Activated CD8-positive, alpha-beta memory T cell treated with anti-CD3 and anti-CD28 coated beads, Interleukin-2, amount 50 U/mL, for 48 hours (primary cell): Measurements from ENCODE around the gene F13A1.
"Not testable (repeated sequence)": the region's sequence is repeated elsewhere in the genome, so short reads cannot be mapped to it uniquely, and the experiment has no call there.

ENCODE experiments used
- DNase-seq: peaks from one replicate; pipeline ENCODE4 v3.0.0-alpha.2; 2020

Gene F13A1

DNA sequence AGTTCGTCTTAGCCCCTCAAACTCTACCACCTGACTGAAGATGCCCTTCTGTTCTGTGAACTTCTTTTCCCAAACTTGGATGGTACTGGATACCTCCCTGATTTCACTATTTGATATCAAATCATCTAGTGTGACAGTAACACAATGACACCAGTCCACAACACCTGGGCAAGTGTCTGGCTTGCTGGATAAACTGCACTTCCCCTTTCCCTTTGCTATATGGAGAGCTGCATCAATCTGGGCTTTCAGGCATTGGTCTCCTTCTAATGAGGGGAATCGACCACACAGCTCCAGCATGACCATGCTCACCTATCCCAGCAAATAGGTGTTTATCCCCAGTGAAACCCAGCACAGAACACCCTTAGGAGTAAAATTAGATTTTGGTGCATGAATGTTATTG is 3.1 kb downstream of the F13A1 start:
- DNase-seq = no peak

DNA sequence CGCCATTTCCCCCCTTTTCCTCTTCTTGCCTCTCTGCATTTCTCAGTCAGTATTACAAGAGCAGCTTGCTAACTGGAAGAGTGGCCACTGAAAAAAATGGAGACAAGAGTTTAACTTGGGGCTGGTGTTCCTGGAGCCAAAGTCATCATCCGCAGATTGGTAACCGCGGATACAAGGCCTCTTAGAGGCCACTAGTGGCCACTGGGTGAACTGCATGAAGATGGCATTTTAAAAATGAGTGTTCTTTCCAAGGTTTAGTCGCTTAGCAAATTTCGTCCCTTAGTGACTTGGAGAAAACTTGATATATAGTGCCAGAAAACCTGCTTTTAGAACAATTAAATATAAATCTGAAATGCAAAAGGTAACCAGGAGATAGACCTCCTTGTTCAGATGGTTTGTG is 4.8 kb downstream of the F13A1 start:
- no peak for DNase-seq

DNA sequence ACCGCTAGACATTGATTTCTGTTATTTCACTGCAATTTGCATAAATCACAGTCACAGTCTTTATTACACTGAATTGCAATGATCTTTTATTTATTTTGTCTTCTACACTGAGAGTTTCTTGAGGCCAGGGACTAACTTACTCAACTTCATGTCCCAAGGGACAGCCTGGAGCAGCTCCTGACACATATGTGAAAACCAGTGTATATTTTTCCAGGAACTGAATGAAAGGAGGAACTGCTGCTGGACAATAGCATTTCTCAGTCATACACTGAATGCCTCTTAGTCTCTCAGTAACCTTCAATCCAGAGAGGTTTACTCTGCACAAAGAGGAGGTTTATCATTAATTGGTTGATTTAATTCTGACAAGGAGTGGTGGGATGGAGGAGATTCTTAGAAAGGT is 5.9 kb downstream of the F13A1 start:
- no peak for DNase-seq

DNA sequence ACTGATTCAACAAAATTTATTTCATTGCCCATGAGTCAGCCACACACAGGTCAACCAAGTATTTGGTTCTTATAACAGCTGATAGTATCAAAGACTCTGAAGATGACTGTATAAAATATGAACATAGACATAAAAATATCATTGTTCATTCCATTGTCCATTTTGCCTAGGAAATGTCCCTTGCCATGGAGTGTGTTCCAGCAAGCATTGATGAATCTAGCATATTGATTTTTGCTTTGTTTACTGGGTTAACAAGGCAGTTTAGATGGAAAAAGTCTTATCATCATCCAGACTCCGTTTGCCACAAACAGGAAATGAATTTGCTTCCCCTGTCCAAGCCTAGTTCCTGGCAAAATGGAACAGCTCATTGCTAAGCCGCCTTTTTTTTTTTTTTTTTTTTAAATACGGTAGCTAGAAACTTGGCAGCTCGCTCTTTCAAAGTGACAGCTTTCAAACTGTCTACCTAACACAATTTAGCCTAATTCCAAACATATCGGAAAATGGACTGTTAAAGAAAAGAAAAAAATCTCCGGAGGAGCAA is 7.5 kb downstream of the F13A1 start:
- DNase-seq = no peak

DNA sequence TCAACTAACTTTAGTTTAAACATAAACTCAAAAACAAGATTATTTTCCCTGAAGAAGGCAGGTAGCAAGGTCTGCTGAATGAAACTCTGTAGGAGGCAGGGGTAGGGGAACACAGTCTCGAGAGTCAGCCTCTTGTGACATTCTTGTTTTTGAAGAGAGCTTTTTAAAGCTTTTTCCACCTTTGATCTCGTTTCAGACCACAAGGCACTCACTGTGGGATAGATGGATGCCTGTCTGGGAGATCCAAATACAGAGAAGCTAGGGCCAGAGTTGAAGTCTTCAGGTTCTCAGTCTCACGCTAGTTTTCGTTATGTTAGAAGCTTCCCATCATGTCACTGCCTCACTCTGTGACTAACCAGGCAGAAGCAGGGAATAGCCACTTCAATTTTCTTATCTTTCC is 14.9 kb downstream of the F13A1 start:
- no peak for DNase-seq

DNA sequence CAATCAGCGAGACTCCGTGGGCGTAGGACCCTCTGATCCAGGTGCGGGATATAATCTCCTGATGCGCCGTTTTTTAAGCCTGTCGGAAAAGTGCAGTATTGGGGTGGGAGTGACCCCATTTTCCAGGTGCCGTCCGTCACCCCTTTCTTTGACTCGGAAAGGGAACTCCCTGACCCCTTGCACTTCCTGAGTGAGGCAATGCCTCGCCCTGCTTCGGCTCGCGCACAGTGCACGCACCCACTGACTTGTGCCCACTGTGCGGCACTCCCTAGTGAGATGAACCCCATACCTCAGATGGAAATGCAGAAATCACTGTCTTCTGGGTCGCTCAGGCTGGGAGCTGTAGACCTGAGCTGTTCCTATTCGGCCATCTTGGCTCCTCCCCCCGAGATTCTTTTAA is 20.1 kb downstream of the F13A1 start:
- not testable (repeated sequence) for DNase-seq

DNA sequence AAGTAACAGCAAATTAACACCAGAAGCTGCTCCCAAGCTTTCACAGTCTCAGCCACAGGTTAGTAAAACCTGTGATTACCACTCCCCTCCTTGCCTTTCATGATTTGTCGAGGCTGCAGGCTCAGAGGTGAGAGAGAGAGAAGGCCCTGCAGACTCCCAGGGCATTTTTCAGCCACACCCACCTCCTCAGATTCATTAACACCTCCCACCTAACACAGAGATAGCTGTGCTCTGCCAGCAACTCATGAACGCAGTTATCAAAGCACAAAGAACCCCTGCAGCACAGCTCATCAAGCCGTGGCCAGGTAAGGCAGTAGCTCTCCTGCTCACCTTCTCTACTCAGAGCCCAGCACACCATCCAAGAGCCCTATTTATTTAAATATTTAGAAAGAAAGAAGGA is 27.1 kb downstream of the F13A1 start:
- no peak for DNase-seq

DNA sequence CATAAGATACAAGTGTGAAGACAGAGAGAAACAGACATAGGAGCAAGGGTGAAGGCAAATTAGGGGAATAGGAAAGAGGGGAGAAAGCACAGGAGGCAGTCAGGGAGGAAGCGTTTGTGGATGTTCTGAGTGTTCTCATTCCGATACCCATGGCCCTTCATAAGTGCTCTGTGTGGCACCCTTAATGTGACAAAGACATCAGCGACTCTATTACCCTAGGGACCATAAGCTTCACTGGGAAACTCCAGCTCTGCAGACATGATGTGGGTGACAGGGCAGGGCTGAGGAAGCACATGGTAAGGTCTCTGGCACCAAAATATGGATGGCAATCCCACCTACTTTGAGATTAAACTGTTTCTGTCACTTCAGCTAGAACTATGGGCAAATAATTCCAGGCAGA is 33.0 kb downstream of the F13A1 start:
- DNase-seq = no peak

DNA sequence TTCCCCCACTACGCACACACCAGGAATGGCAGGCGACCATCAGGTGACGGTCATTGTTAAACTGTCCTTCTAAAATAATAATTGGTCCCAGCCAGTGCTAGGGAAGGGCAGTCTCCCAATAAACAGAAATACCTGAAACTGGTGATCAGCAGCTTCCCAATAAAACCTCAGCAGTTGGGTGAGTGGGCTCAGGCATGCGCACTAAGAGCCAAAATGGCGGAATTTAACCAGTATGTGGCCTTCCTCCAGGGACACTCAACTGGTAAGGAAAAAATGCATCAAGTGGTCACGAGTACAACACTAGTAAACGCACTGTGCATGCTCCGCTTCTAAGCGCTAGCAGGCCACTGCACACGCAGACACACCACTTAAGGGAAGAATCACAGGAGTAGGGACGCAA is 34.8 kb downstream of the F13A1 start:
- DNase-seq = no peak

DNA sequence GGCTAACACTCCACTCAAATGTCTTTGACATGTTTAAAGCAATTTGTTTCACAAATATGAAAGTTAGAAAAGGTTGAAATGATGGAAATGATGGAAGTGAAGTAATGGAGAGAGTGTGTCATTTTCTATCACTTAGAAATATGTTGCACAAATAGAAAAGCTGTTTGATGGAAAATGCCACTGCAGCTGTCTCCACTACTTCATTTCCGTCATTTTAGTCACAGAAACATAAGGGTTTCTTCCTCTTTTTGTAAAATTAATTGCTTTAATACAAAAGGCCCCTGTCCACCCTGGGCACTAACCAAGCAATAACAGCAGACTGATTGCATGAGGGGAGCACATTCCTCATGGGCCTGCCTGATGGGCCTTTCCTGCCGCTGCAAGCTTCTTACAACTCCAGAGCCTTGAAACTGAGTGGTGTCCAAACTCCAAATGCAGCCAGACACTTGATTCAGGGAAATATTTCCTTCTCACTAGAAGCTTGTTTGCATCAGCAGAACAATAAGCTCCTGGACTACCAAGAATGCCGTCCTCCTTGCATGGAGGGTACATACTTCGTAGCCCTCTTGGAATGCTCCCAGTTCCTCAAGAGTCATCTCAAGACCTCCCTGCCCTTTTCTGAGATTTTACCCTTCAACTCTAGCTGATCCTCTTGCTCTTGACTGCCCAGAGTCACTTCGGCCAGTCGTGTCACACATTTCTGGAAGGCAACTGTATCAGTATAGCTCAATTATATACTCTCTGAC is 36.1 kb downstream of the F13A1 start:
- no peak for DNase-seq

DNA sequence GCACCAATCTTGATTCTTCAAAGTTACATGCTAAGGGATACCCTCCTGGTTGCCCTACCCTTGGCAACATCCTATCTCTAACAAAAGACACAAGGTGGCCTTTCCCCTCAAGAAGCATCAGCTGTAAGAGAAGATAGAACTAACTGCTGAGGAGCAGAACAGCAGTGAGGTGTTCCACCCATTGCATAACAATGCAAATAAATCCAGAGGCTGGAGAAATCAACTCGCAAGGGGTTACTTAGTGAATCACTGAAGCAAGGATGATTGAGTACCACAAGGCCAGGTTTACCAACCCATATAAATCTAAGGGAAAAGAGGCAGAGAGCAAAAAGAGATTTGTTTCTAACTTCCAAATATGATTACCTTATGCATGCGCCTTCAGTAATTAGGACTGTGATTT is 36.7 kb downstream of the F13A1 start:
- DNase-seq = no peak

DNA sequence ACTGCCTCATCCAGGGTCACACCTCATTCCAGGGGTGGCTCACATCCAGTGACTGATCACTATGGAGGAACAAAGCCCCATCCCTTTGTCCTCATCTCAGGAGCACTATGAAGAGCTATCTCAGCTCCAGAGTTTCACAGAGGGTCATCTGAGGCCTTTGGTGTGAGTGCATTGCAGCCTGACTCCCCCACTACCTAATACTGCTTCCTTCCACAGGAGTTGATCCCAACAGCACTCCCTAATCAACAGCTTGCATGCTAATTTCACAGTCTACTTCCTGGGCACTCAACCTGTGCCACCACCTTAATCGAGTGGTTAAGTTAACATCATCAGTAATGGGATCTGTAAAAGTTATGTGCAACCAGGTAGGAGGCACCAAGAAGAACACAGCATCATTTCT is 37.7 kb downstream of the F13A1 start:
- DNase-seq = no peak

DNA sequence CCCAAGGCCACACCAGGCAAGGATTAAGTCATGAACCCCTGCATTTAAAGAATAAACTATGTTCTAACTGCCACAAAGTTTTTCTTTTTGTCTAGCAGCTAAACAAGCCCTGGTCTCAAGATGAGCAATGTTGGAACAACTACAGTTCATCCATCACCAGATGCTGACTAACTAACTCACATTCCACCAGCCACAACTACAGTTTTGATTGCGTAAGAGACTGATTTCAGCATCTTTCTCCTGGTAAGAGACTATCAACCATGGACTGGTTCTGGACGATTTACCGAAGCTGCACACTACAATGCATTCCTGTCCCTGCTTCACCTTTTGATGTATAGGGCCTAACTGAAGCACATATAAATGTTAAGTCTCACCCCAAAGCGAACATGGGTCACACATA is 43.0 kb downstream of the F13A1 start:
- no peak for DNase-seq

DNA sequence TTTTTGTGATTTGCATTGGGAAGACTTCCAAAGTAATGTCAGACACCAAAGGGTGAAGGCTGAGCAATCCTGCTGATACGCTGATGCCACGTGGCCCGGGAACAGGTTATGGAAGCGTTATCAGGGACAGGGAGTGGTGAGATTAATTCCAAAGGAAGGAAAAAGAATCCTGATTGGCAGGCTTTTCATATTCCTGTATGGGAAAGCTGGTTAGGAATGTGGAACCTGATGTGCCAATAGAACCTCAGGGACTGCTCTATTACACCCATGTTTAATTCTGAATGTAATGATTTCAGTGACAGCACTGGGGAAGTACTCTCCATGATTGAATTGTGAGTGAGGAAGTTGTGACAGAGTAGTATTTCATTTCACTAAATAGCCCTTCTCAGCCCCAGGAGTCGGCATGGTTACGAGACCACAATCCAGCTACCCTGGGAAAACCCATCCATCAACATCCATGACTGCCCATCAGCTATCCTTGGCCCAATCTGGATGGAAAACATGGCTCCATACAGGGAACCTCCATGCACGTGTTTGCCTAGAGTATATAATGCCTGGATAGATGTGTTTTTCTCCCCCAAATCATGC is 49.4 kb downstream of the F13A1 start:
- DNase-seq = no peak

DNA sequence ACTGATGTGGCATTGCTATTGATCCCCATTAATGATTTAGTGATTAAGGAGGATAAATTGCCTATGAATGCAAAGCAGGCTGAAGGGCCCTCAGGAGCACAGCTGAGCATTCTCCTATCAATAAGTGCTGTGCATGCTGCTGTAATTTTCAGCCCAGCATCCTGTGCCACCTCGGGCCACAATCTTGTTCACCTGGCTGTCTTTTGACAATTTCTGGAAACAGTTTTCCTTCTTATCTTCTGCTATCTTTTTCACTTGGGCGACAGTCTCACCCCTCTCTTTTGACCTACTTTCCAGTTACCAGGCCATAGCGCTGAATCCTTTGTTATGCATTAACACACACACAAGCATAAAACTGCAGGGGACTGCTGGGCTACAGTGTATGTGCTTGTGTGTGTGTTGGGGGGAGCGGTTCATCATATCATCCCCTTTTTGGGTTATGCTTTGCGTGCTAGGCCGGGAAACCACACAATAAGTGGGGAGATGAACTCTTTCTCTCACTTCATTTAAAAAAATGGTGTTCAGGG is 60.2 kb downstream of the F13A1 start:
- DNase-seq = no peak

DNA sequence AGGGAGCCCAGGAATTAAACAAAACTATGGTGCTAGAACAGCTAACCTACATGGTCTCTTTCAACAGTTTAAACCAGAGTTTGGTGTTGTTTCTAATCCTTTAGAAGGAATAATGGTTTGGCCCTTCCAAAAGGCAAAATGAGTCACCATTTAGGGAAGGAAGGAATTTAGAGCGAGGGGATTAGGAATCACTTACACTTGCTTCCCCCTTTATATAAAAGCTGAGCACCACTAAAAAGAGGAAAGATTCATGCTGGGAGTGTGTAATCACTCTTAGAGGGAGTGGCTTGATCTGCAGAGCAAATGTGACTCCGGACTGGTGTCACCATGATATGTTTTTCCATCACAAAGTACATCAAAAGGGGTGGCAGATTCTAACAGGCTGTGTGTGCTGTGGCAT is 63.6 kb downstream of the F13A1 start:
- no peak for DNase-seq

DNA sequence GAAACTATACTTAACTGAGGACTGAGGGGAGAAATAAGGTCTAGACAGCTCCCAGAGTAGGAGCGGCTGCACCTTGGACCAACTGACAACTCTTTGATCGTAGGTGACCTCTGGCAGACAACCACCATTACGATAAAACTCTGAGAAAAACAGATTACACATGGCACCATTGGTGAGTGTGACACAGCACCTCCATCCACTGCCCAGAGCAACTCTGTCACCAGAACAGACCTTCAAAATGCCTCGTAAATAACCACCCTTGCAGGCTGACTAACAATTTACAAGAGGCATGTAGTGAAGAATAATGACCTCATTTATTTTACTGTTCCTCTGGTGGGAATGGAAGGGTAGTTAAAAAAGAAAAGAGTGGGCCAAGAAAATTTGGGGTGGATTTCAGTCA is 64.2 kb downstream of the F13A1 start:
- no peak for DNase-seq

DNA sequence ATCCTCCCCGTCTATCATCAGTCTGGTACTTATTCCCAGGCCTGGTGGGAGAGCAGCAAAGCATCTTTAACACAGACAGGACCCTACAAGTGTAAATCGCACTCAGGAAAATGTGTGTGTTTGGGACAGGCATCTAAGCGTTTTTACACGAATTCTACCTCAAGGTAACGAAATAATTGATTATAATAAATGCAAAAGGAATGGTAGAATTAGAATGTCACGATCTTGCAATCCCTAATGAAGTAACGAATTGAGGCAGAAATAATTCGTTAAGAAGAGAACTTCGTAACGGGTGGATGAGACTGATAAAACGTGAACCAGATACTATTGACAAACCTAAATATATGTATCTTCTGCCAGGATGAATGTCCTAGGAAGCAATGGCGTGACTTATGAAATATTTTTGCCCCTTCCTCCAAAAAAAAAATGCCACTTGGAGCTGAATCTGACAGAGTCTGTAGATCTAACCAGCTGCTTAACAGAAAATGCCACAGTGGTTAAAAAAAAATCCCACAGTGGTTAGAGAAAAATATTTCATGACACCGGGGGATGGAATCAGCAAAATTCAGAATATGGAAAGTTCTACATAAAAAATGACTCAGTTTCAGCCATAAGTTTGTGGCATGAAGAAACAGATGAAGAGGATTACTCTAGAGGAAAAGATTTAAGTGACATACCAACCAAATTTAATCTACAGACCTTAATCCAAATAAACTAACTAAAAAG is 68.7 kb downstream of the F13A1 start:
- no peak for DNase-seq

DNA sequence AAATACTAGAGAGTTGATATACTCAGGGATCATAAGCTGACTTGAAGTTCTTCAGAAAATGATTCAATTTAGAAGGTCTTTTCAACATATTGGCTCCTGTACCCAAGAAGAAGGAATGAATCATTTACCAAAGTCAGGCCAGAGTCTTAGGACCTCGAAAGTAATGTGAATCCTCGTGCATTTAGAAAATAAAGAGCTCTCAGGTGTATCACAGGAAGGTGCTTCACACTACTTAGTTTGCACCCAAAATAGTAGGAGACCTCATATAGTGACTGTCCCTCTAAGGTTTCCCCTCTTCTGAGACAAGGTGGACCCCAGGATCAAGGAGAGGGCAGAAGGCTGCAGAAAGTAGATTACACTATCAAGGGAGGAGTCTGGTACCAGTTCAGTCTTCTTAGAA is 71.8 kb downstream of the F13A1 start:
- DNase-seq = no peak

DNA sequence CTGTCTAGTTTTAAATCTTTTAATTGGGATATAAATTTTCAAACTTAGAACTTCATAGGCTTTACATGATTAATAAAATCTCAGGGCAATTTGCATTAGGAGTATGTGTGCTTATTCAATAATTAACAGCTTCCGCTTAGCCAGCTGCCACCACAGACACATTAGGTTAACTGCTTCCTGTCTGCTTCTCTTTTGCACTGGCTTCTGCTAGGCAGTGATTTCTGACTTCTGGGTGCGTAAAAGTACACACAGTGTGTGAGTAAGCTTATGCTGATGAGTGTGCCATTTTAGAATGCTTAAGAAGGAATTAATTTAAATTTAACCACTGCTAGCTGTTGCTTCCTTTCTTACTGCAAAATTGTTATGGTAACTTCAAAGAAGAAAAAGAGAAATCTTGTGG is 73.9 kb downstream of the F13A1 start:
- no peak for DNase-seq

DNA sequence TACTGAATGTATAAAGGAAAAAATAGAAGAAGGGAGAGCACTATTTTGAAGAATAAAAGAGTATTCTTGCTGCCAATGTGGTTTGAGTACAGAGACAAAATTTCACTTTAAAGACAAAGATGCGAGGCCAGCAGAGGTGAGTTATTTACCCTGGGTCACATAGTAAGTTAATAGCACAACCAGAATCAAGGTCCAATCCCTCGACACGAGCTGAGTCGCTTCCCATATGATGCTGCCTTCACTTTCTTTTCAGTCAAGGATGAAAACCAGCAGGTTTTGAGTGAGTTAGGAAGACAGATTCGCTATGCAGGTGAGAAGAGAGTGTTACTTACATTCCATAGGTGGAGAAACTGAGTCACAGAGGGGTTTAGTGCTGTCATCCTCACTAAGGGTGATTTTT is 75.8 kb downstream of the F13A1 start:
- no peak for DNase-seq

DNA sequence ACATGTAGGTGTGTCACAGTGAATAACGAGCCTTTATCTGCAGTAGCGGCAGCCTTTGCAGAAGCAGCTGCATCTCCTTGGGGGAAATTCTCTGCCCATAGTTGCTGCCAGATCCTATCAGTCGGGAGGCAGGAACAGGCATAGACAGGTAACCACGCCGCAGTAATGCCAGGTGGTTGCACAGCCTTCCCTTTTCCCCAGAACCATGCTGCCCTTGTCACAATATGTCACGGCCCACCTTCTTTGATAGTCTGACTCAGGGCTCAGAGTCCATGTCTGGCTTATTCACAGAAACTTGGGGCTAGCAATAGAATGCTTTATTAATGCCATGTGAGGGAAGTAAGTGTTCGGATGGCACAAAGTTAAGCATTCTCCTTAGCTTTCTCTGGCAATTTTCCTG is 76.6 kb downstream of the F13A1 start:
- no peak for DNase-seq

DNA sequence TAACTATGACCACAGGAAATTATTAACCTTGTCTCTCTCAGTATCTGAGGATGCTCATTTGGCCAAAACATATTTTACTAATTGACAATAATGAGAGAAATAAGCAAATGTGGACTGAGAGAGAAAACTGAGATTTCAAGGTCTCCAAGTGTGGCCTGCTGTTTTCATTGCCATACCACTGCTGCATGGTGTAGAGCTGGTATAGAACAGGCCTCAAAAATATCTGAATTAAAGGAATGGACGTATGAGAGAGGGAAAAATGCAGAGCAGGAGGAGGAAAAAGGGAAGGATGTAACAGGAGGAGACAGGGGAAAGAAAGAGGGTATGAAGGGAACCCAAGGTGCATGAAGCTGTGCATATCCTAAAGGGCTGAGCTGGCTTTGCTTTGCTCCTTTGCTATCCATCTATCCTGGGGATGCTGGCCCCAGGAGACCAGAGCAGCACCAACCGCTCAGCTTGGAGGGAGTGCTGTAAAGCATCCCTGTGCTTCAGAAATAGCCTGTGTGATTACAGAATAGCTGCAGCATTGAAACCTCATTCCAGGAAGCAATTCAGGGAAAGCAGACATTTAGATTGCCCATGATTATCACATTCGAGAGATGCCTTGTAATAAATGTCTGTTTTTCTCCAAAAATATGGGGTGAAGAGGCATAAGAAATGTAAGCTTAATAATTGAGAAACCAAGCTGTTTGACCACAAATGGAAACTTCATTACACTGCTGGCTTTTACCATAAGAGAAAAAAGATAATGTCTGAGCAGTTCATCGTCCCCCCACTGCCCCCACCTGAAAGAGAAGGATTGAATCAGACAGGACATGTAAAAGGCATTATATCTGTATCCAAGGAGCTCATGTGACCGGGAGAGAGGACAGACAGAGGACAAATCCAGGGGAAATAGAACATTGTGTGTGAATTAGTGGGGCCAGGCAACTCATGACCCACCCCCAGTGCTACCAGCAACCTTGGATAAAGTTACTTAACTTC is 80.6 kb downstream of the F13A1 start:
- no peak for DNase-seq
